HuH-7.5 (cell line): Measurements from ENCODE around the gene FSHR.

Source experiments
- DNase-seq: peaks from one replicate; pipeline ENCODE4 v3.0.0; 2011; ENCODE audit warnings: low spot score

Gene FSHR

DNA sequence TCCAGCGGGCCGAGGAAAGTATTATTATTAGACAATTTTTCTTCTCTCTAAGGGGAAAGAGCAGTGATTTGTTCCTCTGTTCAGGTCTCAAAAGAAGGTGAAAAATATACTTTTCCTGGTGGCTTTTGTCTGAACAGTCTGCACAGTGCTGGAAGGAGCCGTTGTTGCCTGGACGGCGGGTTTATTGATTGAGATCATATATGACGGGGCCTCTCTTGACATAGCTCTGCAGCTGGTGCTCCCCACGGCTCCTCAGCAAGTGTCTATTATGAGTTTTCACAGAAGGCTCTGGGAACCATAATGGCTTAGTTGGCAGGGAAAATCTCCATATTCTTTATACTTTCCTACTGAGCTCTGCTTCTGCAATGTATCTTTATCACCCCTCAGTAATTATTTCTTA is 42.9 kb downstream of the FSHR start:
- DNase-seq: no peak

- DNase-seq: no peak
These were observed 43.3 kb downstream of the FSHR start for GRCh38 chr2:49111006-49111405.

GRCh38 chr2:49110571-49110970 is 43.7 kb downstream of the FSHR start:
- no peak for DNase-seq

- no peak for DNase-seq
These were observed 45.5 kb downstream of the FSHR start for GRCh38 chr2:49108851-49109250.

- DNase-seq: no peak
These were observed 45.9 kb downstream of the FSHR start for GRCh38 chr2:49108436-49108835.

DNA sequence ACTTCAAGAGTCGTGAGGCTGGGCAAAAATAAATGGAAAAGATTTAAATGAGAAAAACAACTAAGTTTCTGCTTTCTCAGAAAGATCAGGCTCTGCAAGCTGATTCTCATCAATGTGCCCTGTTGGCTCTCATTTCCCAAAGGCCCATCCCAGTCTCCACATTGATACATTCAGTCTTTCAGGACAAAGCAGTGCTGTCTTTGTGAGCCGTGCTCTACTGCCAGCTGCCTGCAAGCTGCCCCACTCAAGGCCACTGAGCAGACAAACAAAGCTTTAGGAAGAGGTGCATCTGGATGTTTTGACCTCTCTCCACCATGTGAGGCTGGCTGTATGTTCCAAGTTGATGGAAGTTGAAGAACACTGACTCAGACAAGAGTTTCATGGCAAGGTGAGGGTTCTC is 48.8 kb downstream of the FSHR start:
- no peak for DNase-seq

GRCh38 chr2:49102146-49102545 is 52.2 kb downstream of the FSHR start:
- no peak for DNase-seq

DNA sequence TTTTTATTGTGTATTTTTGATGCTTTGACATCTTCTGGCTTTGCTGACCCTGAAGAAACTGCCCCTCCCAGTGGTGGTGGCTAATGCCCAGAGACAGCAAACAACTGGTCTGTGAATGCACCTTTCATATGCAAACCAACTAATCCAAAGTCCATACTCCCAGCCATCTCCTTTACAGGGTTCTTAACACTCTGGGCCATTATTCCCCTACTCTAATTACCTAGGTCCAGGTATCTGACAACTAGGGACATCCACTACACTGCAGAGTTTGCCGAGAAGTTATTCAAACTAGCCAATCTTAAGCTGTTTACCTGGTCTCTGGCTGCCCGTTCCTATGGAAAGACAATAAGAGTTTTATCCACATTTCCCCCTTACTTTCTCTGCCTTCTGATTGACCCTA is 73.6 kb downstream of the FSHR start:
- DNase-seq: no peak

DNA sequence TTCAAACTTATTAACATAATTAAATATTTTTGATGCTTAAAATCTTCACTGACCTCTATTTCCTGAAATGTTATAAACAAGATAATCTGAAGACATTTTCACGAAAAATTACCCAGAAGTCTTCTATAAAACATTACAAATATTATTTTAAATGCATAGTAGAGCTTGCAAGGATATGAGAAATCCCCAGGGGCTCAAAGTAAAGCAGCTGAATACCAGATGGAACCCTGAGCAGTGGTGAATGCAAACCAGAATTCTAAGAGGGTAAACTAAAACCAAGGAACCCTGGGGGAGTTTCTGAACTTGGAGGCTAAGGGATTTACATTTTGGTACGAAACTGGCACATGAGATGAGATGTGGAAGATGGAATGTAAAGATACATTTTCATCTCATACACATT is 83.6 kb downstream of the FSHR start:
- DNase-seq: no peak

- no peak for DNase-seq
These were observed 84.5 kb downstream of the FSHR start for GRCh38 chr2:49069829-49070228.

GRCh38 chr2:49068613-49069012 is 85.7 kb downstream of the FSHR start:
- no peak for DNase-seq

GRCh38 chr2:49067971-49068370 is 86.3 kb downstream of the FSHR start:
- DNase-seq: no peak

DNA sequence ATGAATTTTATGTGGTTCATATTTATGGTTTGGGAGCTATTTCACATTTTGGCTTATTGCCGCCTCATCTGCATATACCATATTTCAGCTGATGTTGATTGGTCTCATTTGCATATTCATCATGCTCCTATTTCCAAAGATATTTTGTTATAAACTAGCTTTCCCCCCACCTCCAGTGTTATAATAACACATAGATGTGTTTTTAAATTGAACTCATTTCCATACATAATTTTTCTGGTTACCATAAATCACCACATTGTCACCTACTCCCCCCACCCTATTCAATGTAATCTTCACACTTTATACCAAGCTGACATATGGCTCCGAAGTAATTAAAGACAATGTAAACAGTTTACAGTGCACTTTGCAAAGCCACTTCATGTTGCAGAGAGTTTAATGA is 101.2 kb downstream of the FSHR start:
- no peak for DNase-seq

DNA sequence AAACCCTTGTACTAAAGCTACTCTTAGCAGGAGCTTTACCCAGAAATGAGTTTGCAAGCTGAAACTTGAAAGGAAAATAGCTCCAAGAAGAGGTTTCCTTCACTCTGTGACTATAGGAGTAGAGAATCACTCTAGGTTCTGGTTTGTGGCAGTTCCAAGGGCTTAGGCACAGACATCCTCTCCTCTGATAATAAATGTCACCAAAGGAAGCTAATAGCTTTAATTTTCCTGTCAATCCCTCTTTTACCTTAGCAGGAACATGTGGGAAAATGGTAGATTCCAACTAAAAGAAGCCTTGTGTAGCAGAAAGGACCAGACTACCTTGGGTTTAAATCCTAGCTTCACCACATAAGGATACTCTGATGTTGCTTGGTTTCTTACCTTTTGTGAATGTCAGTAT is 104.0 kb downstream of the FSHR start:
- no peak for DNase-seq

DNA sequence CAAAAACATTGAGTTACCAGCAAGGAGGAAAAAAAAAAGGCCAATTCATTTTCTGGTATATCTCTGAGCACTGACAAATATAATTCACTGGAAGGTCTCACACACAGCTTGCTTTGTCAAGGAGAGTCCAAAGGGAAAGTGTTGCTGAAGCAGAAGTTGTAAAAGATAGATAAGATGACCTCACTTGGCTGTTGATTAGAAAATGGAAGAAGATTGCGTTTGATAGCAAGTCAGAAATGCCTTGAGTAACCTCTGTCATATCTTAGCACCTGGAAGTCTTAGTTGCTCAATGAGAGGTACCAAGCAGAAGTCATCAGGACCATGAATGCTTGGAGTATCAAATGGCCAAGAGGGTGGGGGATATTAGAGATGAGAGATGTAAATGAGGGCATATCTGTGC is 105.2 kb downstream of the FSHR start:
- no peak for DNase-seq

DNA sequence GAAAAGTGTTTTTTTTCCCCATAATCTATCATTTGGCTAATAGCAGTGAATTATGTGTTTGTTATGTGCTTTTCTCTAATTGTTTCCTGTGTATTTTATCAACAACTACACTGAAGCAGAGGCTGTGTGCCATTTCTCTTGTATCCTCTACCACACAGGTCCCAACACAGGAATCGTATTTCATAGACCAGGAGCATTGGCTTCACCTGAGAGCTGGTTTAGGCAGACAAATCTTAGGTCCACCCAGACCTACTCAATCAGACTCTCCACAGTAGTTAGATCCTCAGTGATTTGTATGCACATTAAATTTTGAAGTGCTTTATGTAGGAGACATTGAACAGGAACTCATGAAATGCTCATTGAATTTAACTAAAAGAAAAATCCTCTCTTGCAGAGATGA is 109.2 kb downstream of the FSHR start:
- no peak for DNase-seq

DNA sequence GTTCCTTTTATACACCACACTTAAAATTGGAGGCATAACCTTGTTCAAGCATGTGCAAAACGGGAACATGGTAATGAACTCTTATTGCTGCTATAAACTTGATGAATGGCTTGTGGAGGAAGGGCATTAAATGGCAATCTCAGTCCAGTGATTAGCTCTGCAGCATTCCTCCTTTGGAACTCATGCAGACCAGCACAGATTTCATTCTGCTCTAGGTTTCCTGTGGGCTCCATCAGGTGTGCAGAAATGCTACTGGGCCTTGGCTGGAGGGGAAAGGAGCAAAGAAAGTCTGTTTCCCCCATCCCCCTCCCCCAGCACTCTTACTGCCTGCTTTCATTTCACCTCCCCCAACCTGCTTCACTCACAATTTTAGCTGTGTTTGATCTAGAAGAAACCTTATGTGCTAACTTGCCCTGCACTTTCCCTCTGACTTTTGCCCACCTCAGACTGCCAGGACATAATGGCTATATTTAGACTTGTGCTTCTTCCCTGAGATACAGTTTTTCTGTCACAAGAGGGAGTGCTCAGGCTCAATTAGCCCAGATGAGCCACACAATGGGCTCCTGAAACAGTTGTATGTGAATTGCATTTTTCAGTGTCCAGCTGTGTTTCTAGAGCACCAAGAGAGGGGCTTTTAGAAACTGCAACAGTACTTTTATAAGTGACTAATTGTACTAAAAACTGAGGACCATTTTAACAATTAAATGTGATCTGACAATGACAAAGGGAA is 109.8 kb downstream of the FSHR start:
- DNase-seq: no peak

DNA sequence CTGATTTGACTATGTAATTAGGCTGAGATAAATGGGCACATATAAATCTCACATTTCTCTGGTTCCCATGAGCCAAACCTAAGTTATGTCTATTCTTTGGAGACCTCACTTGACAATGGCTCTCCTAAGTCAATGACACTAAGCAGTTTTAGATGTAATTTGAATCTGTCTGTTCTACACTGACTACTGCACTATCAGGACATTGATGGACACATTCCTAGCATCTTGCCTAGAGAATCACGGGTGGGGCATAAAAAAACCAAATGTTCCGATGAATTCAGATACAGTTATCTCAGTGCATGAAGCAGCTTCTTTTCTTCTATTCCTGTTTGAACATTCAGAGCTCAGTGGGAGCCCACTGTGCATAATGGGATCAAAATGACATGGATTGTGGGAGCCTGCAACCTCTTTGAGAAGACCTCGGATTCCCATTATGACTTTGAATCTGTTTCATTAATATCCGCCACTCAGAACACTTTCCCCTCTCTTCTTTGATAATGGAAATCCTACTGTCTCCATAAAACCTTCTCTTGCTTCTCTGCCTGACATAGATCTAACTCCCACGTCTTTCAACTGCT is 110.8 kb downstream of the FSHR start:
- no peak for DNase-seq

DNA sequence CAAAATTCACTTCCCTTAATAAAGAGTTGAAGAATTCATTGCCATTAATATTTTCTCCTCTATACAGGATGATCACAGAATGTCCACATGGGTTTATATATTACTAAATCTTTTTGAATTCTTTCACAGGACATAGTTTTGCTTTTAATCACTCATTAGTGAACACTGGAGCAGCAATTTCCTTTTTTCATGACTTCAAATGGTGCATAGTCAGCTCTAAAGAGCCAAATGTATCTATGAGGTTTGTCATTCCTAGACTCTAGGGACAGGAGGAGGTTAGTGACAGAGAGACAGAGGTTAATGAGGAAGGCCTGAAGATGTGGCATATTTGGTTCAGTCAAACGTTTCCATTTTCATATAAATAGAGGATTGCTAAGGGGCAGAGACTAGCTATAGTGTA is 111.8 kb downstream of the FSHR start:
- DNase-seq: no peak

DNA sequence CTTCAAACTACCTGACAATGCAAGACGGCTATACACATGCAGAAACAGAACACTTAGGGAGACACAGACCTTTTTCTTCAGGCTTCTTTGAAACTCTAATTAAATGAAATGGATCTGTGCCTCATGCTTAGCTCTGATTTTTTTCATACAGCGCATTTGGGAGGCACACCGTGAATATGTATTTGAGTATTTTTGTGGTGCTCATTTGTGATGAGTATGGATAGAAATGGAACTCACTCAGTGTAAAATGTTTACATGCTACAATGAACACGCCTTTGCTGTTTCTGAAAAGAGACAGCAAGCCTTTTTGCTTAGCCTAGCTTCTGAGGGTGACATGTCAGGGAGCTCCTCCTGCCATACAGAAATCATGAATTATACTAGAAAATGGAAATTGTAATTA is 113.3 kb downstream of the FSHR start:
- no peak for DNase-seq

DNA sequence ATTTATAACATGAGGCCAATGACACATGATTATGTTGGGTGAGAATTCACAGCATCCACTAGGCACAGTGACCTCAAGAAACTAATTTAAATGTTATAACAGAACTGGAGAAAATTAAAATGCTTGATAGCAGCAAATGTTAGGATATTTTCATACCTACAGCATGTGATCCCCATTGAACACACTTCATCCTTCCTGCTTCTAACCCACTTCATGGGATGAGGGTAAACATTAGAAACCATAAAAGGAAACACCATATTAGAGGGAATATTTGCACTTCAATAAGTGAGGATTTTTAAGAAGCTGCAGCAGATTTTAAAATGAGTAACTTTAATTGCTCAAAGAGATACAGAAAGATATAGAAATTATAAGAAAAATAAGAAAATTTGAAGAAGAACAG is 117.1 kb downstream of the FSHR start:
- DNase-seq: no peak

DNA sequence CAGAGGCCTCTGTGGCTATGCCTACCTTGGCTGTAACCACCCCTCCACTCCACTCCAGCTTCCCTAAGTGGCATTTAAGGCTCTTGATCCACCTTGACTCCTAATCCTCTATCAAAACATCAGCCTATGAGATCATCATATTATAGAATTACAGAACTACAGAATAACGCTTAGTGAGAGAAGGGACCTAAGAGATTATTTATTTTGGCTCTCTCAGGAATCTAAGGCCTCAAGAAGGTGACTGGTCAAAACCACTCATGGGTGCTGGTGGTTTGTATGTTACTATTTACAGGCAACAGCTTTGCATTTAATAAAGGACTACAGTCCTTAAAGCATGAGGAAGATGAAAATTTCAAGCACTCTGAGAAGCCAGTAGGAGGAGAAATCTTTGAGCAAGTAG is 118.8 kb downstream of the FSHR start:
- DNase-seq: no peak

DNA sequence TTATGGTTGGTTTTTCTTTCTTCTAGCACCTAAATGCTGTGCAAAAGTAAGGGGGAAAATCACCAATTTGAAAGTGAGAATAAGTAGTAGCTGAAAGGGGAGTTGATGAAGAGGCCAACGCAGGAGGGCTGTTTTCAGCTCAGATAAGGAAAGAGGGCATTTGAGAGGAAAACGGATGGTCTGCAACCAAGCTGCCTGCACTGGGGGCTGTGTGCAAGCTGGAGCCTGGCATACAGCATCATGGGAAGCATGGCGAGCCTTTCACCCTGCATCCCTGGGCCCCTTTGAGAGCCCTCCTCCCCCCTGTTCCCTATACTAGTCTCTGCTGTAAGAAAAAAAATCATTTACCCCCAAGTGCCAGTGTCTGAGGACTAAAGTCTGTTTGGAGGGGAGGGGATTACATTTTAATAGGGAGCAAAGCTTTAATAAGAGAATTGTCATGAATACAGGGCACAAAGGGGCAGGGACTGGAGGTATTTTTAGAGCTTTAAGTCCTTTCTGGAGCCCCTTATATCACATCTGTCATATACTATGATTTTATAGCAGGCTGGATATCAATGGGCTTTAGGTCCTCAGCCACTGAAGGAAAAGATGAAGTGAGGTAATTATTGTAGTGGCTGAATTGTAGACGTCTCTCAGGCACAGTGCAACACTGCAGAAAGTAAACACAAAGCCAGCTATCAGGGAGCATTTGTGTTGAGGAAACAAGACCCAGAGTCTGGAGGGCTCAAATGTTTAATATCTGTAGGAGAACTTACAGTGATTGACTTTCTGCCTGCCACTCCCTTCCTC is 120.7 kb downstream of the FSHR start:
- no peak for DNase-seq

GRCh38 chr2:49032936-49033335 is 121.4 kb downstream of the FSHR start:
- no peak for DNase-seq
